ENCODE measurements around the gene DIPK1A.

The DIPK1A gene

DNA sequence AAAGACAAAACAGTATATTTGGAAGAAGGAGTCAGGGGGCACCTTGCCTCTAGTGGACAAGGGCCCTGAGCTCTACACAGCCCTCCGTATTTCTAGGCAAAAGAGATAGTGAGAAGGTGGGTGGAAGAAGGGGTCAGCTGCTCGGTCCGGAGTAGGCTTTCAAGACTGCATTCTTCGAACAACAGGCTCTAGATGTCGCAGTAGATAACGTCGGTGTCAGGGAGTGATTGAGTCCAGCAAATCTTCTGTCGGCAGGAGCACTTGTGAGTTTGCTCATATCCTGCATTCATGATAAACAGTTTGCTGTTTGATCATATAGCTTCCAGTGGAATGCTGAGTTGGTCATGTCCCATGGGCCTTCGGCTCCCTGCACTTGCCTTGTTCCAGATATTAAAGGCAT lies 36.8 kb downstream of the DIPK1A start:
- no peak for TF ChIP-seq CTCF (IDR thresholded peaks at IDR 0.05; ENCODE audit: extremely low read depth, missing control alignments)
- DNase-seq (ENCODE audit: low spot score): no peak

- DNase-seq (ENCODE audit: low spot score): no peak
- no peak for TF ChIP-seq CTCF (IDR thresholded peaks at IDR 0.05; ENCODE audit: extremely low read depth, missing control alignments)
Measured at GRCh38 chr1:92923664-92924063, 37.6 kb downstream of the DIPK1A start.

DNA sequence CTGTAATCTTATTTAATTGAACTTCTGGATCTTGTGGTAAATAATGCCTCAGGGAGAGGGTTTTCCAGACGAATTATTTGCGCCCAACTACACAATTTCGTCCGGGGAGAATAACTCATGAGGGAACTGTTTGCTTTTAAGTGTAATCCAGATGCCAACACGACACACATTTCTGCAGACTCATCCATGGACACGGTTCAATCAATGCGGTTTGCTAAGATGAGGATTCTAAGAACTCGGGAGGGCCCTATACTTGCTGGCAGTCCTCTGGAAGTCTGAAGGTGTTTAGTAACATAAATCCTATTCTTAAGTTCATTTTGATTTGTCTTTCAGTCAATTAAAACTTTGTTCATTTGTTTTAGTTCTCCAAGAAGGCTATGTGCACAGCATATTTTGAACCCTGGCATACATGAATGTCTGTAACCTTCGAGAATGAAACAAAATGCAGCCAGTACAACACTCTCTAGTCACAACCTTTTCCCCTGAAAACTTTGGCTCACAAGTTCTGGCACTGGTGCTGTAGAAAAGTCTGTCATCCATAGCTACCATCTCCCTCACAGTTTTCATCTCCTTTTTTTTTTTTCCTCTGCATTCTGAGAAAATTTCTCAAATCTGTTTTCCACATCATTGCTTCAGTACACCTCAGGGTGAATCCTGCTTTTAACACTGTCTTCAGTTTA lies 38.8 kb downstream of the DIPK1A start:
- no peak for DNase-seq (ENCODE audit: low spot score)
- TF ChIP-seq CTCF (IDR thresholded peaks at IDR 0.05; ENCODE audit: extremely low read depth, missing control alignments): no peak

GRCh38 chr1:92921031-92922023 lies 39.9 kb downstream of the DIPK1A start:
- no peak for TF ChIP-seq CTCF (IDR thresholded peaks at IDR 0.05; ENCODE audit: extremely low read depth, missing control alignments)
- no peak for DNase-seq (ENCODE audit: low spot score)

DNA sequence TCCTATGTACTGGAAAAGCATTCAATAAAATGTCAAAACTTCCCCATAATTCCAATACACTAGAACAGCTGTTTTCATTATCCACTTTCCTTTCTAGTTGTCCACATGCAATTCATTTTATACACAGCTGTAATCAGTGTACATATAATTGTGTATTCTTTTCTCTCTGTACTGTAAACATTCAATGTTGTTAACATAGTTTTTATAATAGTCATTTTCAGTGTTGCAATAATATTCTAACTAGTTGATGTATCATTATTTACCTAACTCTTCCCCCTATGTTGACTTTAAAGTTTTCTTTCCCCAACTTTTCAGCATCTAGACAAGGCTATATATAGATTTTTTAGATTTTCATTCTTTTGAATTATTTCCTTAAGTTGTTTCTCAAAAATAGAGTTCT lies 44.4 kb downstream of the DIPK1A start:
- no peak for DNase-seq (ENCODE audit: low spot score)
- no peak for TF ChIP-seq CTCF (IDR thresholded peaks at IDR 0.05; ENCODE audit: extremely low read depth, missing control alignments)

DNA sequence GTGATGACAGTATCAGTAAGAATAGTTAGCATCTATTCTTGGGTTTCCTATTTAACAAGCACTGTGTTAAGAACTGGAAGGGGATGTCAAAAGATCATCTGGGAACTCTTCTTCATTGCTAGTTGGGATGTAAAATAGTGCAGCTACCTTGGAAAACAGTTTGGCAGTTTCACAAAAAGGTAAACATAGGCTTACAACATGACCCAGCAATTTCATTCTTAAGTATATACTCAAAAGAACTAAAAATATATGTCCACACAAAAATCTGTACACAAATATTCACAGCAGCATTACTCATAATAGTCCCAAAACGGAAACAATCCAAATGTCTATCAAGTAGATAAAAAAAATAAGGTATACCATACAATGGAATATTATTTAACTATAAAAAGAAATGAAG lies 45.7 kb downstream of the DIPK1A start:
- no peak for DNase-seq (ENCODE audit: low spot score)
- no peak for TF ChIP-seq CTCF (IDR thresholded peaks at IDR 0.05; ENCODE audit: extremely low read depth, missing control alignments)

Measured in GM20000 (cell line).